Posterior cingulate gyrus (tissue), 11 donors: Measurements from ENCODE around the gene RARG.
A peak's percentile ranks its signal among the peaks of the same experiment; 100 is the strongest.
"Not testable (repeated sequence)": the region's sequence is repeated elsewhere in the genome, so short reads cannot be mapped to it uniquely, and the experiment has no call there.

Experiments used
- DNase-seq, 10 donors: peaks; one replicate each; pipeline versions ENCODE4 v3.0.0 to v3.0.0-alpha.2; 2020 to 2021; ENCODE audit warnings: mixed read lengths in 3 of 10
- intact Hi-C: fragments of 100-400 bp; cut with DNase I; formaldehyde crosslinking; loops from one replicate; pipeline ENCODE4 v1.15.1; 2023

RARG gene

DNA sequence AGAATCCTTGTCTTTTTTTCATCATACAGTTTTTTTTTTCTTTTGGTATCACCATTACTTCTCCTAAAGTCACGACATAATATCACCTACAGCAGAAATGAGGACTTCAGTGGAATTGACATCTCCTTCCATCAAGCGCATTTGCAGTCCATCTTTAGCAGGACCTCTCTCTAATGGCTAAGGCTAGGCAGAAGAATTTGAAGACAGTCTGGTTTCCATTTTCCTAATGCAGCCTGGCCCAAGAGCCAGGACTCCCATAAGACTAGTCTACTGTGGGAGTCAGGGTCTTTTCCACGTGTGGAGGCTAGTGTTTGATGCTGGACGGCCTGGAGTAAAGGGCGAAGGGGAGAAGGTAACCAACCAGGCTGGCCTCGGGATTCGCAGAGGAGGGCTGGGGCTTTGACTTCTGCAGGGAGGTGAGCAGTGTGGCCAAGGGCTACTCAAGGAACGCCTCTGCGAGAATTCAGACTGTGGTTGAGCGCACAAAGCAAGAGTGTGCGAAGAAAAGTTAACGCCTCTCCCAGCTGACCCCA lies 52.3 kb downstream of the RARG start:
- intact Hi-C loops = loop anchor here (5.0 kb wide), 1 partner anchor 112 kb away; no protein-coding TSS in a partner anchor
- peak in 3 of 10 donors; percentile 27 to 85 (median 34) for DNase-seq

GRCh38 chr12:53178803-53179202 lies 53.2 kb downstream of the RARG start:
- DNase-seq = peak in 1 of 10 donors; percentile 32
- intact Hi-C loops = not testable (repeated sequence)

- DNase-seq = peak in 1 of 10 donors; percentile 31
- intact Hi-C loops = not testable (repeated sequence)
Observed at GRCh38 chr12:53177447-53177846, 54.6 kb downstream of the RARG start.

- intact Hi-C loops = no loop called here
Observed at GRCh38 chr12:53176750-53177149, 55.3 kb downstream of the RARG start.

DNA sequence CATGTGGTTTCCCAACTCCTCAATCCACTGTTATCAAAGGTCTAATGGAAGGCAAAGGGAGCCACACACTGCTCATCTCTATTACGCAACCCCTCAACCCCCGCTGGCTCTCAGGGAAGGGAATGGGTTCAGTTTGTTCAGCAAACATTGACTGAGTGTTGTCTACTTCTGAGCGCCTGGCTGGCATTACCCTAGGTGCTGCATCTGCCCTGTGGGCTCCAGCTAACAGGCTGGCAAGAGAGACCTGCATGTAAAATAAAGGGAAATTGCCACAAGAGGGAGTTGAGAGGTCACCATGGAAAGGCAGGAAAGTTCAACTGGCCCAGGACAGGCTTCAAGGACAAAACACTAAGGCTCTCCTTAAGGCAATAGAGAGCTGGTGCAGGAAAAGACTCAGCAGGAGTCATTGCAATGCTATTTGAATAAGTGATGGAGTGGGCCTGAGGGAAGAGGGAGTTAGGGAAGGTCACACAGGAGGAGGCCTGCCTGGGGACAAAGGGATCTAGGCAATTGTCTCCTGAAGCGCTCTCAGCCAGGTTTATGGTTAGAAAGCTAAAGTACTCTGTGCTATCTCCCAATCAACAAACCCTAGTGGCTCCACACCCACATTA lies 57.0 kb downstream of the RARG start:
- no peak for DNase-seq
- intact Hi-C loops = no loop called here

More at GRCh38 chr12:53176750-53177149, 55.3 kb downstream of the RARG start:
- peak in 1 of 10 donors; percentile 4 for DNase-seq

GRCh38 chr12:53173085-53173715 lies 58.8 kb downstream of the RARG start:
- intact Hi-C loops = no loop called here

DNA sequence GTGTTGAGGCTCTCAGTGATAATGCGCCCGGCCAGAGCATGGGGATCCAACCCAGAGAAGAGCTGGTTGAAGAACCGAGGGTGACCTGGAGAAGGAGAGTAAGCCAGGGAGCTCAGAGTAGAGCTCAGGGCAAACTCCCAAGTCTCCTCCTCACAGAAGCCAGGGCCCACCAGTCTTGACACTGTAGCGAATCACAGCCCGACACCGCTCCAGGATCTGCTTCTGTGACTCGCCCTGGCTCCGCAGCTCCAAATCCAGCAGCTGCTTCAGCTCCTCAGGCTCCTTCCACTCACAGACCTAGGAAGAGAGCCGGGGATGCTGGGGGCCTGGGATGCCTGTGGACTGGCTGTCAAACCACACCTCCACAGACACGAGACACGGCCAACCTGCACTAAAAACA lies 59.7 kb downstream of the RARG start:
- peak in 1 of 10 donors; percentile 83 for DNase-seq
- intact Hi-C loops = no loop called here

More at GRCh38 chr12:53173085-53173715, 58.8 kb downstream of the RARG start:
- DNase-seq = peak in 1 of 10 donors; percentile 42

GRCh38 chr12:53171725-53172329 lies 60.2 kb downstream of the RARG start:
- DNase-seq = no peak
- intact Hi-C loops = no loop called here

- no peak for DNase-seq
- intact Hi-C loops = no loop called here
Observed at GRCh38 chr12:53170876-53171724, 60.9 kb downstream of the RARG start.

DNA sequence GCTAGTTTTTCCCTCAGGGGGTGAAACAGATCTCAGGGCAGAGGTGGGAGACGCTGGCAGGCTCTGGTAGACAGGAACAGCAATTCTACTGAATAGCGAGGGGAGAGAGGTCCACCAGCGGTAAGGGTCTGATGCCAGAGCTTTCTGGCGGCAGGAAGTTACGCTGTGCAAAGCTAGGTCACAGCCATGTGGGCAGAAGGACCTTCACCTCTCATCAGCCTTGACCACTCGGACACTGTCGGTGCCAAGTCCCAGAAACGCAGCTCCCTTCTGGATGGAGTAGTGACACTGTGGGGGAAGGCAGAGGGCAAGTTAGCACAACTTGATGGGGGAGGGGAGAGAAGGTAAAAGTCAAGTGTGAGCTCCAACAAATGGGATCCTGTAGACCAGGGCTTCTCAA lies 61.8 kb downstream of the RARG start:
- intact Hi-C loops = no loop called here
- no peak for DNase-seq

DNA sequence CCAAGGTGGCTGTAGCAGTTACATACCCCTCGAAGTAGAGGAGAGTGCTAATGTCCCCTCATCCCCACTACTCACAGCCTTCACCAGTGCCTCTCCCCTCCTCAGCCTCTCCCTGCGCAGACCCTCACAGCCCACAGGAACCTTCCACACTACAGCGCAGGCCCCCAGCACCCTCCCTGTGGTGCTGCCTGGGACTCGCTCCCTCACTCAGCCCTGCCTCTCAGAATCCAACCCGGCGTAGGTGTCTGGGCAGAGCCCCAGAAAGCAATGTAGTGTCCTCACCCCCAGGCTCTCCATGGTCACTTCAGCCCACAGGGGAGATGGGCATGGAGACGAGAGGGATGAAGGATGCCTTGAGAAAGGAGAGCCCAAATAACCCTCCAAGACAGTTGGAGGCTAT lies 62.4 kb downstream of the RARG start:
- intact Hi-C loops = no loop called here
- no peak for DNase-seq

DNA sequence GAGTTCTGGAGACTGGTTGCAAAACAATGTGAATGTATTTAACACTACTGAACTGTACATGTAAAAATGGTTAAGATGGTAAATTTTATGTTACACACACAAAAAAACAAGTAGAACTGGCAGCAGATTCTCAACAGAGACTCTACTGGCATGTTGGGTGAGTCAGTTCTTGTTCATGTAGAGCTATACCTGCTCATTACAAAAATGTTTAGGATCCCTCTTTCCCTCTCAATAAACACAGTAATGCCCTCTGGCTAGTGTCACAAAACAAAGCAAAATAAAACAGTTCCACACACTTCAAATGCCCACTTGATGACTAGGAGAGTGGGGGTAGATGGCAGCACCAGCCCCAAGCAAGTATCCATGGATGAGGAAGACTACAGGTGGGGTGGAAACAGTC lies 65.2 kb downstream of the RARG start:
- DNase-seq = no peak
- intact Hi-C loops = no loop called here

- DNase-seq, intact Hi-C loops: not testable (repeated sequence)
Observed at GRCh38 chr12:53163008-53163407, 69.0 kb downstream of the RARG start.

DNA sequence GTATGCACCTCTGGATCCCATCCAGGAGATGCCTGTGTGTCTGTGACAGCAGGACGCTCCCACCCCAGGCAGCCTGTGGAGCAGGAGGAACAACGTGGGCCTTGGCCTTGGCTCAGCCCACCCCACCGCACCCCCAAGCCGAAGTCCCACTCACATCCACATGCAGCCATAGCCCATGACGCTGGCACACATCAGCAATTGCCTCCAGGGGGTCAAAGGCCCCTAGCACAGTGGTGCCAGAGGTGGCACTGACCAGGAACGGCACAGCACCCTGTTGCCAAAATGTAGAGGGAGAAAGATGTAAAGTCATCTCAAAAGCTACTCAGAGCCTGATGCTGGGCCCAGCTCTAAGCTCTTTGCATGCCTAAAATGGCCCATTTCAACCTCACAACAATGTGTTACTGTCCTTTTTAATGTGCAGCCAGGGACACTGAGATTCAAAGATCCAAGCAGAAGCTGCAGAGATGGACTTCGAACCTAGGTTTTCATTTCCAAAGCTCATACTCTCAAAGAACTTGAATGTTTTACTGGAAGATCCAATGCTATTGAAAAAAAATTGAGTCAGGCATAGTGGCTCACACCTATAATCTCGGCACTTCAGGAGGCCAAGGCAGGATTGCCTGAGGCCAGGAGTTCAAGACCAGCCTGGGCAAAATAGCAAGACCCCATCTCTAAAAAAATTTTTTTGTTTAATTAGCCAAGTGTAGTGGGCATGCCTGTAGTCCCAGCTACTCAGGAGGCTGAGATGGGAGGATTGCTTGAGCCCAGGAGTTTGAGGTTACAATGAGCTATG lies 70.7 kb downstream of the RARG start:
- intact Hi-C loops = no loop called here
- DNase-seq = peak in 1 of 10 donors; percentile 41

DNA sequence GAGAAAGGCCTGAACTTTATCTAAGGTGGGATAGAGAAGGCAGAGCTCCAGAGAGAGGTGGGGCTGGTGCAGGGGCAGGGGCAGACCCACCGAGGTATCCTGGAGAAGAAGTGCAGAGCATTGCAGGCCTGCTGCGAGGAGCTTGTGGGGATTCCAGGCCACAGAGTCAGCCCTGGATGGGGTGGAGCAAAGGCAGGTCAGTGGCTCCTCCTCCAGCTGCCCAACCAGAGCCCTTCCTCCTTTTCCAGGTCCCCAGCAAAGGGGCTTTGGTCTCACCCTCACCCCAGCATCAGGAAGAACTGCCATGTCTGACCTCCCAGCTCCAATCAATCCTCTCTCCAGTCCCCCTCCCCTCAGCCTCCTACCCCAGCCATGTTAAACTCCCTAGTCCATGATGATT lies 71.3 kb downstream of the RARG start:
- no peak for DNase-seq
- intact Hi-C loops = no loop called here
